NB4 (cell line): ENCODE data around the gene DCHS2.
"Not testable (repeated sequence)": the region's sequence is repeated elsewhere in the genome, so short reads cannot be mapped to it uniquely, and the experiment has no call there.

ENCODE experiments used
- DNase-seq: peaks from one replicate; pipeline ENCODE4 v3.0.0; 2010; ENCODE audit warnings: low read depth
- H3K4me3 ChIP-seq: one replicate; pipeline ENCODE4 v1.5.1; 2011; ENCODE audit warnings: mild to moderate bottlenecking, low read depth, low read length, moderate library complexity
- CTCF ChIP-seq: IDR thresholded peaks from one replicate; pipeline ENCODE4 v1.5.1; 2012; ENCODE audit warnings: low read depth, low read length
- MAX ChIP-seq: IDR thresholded peaks from 2 replicates; pipeline ENCODE4 v1.6.1; 2011; ENCODE audit warnings: low read depth, low read length
- MYC ChIP-seq: IDR thresholded peaks from 2 replicates; pipeline ENCODE4 v1.6.1; 2011; ENCODE audit warnings: low read depth, low read length
- POLR2A ChIP-seq: IDR thresholded peaks from 2 replicates; pipeline ENCODE4 v1.6.1; 2011; ENCODE audit warnings: mild to moderate bottlenecking; ENCODE audit not compliant: insufficient read length; ENCODE audit errors: extremely low read depth

Gene DCHS2

GRCh38 chr4:154222875-154223274 lies 268.7 kb downstream of the DCHS2 start:
- TF ChIP-seq POLR2A (no peak), MYC (no peak), CTCF (no peak), MAX (no peak)
- DNase-seq, result no peak
- no peak overlapping the region for H3K4me3 ChIP-seq

GRCh38 chr4:154218051-154218450 lies 273.5 kb downstream of the DCHS2 start:
- TF ChIP-seq CTCF (no peak), MYC (no peak), POLR2A (no peak), MAX (no peak)
- H3K4me3 ChIP-seq, result no peak overlapping the region
- DNase-seq, result no peak

GRCh38 chr4:154217384-154217783 lies 274.2 kb downstream of the DCHS2 start:
- not testable (repeated sequence) for DNase-seq, H3K4me3 ChIP-seq

- H3K4me3 ChIP-seq, result no peak overlapping the region
- DNase-seq, result no peak
- TF ChIP-seq CTCF, result no peak
Observed at GRCh38 chr4:154211506-154211905, 280.1 kb downstream of the DCHS2 start.

GRCh38 chr4:154208424-154208823 lies 283.2 kb downstream of the DCHS2 start:
- TF ChIP-seq POLR2A, result no peak
- TF ChIP-seq MAX, result no peak
- TF ChIP-seq MYC, result no peak
- no peak for TF ChIP-seq CTCF
- H3K4me3 ChIP-seq, result no peak overlapping the region
- peak; percentile 1 for DNase-seq

GRCh38 chr4:154205471-154205870 lies 286.1 kb downstream of the DCHS2 start:
- no peak overlapping the region for H3K4me3 ChIP-seq
- no peak for DNase-seq
- TF ChIP-seq MYC, result no peak
- no peak for TF ChIP-seq MAX
- no peak for TF ChIP-seq POLR2A
- no peak for TF ChIP-seq CTCF

DNA sequence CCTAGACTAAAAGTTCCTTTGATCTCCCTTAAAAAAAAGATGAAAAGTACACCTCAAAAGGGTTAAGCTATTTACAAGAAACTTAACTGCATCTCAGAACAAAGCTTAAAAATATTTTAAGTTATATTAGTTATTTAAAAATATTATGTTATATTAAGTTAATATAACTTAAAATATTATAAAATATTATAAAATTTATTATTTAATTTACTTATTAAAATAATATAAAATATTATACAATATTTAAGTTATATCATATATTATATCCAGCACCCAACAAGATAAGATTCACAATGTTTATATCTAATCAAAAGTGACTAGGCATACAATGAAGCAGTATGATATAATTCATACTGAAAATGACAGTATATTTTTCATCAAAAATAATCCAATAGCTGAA lies 296.9 kb downstream of the DCHS2 start:
- DNase-seq, result no peak
- H3K4me3 ChIP-seq, result no peak overlapping the region
- TF ChIP-seq CTCF (no peak), MYC (no peak), MAX (no peak), POLR2A (no peak)
